ENCODE data around the gene ATG7.
"Not testable (repeated sequence)": the region's sequence is repeated elsewhere in the genome, so short reads cannot be mapped to it uniquely, and the experiment has no call there.

The ATG7 gene

DNA sequence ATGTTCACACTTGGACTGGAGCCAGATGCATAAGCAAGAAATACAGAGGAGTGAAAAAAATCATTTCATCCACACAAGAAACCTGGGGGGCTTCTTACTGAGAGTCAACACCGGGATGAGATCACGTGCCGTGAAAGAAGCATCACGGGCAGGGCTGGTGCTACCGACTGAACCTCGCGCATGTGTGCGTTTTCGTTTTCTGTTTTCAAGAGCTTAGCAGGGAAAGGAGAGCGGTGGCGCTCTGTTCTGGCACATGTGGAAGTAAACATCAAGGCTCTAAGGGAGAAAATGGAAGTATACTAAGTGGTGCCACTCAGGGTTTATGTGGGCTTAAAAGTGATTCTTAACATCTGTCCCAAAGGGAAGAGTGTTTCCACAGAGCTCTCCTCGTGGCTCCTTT is 315.6 kb downstream of the ATG7 start:
- no peak for DNase-seq (ENCODE audit: low read depth, low spot score)

DNA sequence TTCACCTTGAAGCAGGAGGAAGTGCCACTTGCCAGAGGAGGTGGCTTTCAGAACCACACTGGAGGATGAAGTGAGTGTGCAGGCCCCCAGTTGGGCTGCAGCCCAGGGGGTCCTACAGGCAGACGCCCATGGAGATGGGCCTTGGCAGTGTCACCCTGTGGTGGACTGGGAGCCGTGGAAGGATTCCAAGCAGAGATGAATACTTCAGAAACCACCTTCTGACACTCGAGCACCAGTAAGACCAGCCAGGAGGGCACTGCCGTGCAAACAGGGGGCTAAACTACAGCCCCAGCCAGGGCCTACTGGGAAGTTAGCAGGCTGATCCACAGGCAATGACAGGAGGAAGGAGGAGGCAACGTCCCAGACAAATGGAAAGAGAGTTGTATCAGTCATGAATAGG is 316.1 kb downstream of the ATG7 start:
- no peak for DNase-seq (ENCODE audit: low read depth, low spot score)

DNA sequence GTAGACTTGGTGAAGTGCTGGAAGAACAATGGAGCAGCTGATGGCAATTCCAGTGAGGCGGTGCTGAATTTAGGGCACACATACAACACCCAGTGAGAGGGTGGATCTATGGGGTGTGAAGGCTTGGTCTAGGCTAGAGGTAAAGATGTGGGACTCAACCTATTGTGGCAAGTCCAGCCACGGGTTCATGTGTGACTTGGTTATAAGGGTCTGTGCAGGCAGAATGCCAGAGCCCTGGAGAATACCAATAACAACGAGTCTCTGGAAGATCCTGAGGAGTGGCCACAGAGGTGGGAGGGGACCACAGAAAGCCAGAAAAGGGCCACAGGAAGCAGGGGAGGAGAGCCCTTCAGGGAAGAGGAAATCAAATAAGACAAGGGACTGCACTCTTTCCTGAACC is 316.6 kb downstream of the ATG7 start:
- DNase-seq (ENCODE audit: low read depth, low spot score) = no peak

DNA sequence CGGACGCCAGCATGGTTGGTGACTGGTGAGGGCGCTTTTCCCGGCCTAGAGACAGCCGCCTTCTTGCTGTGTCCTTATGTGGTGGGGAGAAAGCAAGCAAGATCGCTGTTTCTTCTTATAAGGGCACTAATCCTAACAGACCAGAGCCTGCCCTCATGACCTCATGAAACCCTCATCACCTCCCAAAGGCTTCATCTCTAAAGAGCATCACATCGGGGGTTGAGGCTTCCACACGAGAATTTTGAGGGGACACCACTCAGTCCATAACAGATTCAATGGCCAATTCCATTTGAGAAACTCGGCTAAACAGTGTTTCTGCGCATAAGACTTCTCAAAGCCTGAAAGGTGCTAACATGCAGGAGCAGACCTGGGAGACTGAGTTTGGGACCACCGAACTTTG is 317.5 kb downstream of the ATG7 start:
- no peak for DNase-seq (ENCODE audit: low read depth, low spot score)

DNA sequence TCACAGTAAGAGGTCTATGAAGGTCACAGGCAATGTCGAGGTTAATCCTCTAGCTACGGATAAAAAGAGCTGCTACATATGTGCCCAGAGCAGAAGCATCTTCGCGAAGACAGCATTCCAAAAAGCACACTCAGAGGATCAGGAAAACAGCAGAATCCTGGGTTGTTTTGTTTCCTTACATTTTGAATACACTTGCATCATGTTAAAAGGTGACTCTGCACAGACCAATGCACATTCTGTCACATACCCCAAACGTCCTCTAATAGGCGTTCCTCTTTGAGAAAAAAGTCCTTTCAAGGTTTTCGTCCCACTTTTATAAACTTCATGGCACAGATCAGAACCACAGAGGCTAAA is 318.8 kb downstream of the ATG7 start:
- no peak for DNase-seq (ENCODE audit: low read depth, low spot score)

DNA sequence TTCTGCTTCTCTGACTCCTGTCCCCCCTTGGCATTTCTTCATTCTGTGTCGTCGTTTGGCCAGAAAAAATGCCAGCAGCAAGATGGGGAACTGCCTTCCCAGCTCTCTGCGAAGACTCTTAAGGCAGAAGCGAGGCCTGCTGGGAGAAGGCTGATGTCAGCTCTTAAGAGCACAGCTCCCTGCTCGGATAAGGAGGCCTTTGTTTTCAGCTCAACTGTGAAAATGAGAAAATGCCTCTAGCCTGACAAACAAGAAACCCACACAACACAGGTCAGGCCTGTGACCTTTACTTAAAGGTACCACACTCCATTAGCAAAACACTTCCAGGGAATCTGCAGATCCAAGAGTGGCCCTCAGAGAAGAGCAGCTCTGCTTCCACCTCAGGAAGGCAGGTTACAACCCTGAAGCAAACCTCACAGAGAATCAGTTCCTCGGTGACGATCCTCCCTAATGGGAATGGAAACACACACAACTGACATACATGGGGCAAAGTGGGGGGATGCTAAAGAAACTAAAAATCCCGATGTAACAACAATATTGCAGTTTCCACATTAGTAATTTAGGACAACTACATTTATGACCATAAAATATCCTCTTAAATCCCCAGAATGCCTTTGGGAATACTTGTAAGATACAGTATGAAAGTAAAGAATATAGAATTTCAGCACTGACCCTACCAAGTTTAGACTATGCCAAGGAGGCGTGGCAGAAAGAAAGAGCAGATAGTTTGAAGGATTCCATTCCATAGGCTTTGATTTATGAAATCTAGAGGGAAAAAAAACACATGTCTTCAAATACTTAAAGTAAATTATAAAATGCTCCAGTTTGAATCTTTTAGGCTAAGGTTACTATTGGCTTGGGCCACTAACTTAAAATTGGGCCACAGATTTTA is 319.4 kb downstream of the ATG7 start:
- peak; percentile 93 for DNase-seq (ENCODE audit: low read depth, low spot score)

DNA sequence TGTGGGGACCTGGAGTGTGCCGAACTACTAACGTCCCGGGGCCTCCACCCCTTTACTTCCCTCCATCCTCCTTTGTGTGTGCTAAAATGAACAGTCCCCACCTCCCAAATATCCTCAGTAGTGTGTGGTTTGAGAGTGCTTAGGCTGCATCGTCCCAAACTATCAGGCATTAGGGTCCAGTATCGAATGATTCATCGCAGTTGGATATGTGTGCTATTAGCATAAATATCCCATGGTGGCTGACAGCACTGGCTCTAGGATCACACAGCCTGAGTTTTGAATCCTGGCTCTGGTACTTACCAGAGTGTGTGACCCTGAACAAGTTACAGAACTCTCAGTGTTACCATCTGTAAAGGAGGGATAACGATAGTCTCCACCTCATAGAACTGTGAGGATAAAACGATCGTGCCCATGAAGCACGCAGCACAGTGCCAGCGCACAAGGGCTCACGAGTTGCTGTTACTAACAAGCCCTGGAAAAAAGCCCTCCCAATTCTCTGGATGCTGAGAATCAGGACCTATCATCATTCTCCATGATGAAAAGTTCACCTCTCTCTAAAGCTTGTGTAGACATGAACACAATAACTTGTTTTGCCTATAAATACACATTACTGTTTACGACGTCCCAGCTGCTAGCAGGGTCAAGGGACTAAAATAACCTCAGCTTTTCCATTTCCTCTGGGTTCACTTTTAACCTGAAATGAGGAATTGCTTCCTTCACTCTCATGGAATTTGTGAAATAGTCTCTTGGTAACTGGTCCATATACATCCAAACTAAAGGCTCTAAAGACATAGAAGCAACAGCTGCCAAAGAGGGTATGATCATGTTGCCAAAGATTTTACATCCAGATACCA is 320.5 kb downstream of the ATG7 start:
- DNase-seq (ENCODE audit: low read depth, low spot score) = no peak

DNA sequence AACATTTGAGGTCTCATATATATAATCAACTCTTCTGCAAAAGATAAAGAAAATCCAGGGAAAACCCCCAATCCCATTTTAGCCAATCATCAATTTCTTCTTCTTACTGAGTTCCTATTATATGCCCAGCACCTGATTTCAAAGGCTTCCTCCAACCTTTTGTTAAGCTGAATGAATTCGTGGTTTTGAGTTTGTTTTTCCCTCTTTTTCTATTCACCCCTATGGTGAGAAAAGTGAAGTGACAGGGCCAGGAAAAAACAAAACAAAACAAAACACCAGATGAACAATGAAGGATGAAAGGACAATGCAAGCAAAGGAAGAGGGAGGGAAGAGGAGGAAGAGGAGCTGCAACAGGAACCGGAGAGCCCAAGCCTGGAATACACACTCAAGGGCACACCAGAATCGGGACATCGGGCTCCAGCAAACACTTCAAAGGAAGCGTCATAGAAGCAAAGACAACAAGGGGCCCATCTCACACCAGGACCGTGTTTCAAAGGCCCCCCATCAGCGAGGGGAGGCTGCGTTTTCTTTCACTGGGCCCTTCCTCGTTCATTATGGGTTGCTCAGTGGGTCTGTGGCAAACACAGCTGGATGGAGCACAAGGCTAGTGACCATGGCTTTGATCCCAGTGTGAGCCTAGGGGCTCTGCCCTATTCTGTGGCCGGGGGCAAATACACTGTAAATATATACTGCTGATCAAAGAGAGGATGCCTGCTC is 321.3 kb downstream of the ATG7 start:
- peak; percentile 54 for DNase-seq (ENCODE audit: low read depth, low spot score)

DNA sequence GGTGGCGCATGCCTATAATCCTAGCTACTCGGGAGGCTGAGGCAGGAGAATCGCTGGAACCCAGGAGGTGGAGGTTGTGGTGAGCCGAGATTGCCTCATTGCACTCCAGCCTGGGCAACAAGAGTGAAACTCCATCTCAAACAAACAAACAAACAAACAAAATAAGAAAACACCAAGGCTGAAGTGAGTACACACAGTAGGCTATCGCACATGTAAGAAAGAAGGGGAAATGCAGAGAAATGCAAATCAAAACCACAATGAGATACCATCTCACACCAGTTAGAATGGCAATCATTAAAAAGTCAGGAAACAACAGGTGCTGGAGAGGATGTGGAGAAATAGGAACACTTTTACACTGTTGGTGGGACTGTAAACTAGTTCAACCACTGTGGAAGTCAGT is 322.8 kb downstream of the ATG7 start:
- DNase-seq (ENCODE audit: low read depth, low spot score) = not testable (repeated sequence)

DNA sequence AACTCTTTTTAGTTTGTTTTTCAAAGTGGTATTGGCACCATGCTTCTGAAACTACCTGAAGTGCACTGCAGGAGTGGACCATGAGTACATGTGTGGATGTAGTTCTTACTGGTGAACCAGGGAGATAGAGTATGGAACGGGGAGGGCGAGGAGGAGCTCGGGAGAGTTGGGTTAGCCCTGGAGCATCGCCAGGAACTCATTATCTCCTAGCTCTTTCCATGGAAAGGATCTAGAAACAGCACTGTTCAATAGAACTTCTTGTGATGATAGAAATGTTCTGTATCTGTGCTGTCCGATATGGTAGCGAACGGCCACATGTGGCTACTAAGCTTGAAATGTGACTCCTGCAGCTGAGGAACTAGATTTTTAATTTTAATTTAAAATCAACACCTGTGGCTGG is 324.2 kb downstream of the ATG7 start:
- DNase-seq (ENCODE audit: low read depth, low spot score) = no peak

DNA sequence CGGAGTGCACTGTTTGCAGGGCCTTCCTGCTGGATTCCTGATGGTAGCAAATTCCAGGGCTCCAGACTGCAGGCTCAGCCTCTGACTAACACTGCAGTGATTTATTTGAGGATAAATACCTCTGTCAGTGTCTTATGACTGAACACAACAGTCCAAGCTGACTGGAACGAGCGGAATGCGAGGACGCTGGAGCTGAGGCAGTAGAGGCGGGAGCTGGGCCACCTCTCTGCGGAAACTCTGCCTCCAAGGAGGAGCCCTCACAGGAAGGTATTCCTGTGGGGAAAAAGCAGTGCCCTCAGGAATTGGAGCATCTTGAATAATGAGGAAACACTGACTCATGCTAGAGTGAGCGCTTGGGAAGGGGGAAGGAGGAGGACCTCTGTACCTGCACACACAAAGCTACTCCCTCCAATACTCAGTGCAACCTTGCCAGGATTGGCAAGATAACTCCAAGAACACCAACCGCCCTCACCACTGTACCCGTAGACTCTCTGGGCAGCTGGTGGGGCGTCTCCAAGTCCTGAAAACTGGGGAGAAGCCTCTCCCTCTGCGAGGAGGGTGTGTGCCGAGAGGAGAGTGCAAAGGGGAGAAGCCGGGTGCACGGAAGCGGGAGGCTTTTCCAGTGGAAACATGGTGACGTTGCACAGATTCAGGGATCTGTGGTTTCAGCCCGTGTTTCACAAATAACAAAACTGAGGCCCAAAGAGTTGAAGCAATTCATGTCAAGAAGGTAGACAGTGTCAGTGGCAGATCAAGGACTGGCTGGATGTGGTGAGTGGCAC is 328.5 kb downstream of the ATG7 start:
- DNase-seq (ENCODE audit: low read depth, low spot score) = peak; percentile 98

DNA sequence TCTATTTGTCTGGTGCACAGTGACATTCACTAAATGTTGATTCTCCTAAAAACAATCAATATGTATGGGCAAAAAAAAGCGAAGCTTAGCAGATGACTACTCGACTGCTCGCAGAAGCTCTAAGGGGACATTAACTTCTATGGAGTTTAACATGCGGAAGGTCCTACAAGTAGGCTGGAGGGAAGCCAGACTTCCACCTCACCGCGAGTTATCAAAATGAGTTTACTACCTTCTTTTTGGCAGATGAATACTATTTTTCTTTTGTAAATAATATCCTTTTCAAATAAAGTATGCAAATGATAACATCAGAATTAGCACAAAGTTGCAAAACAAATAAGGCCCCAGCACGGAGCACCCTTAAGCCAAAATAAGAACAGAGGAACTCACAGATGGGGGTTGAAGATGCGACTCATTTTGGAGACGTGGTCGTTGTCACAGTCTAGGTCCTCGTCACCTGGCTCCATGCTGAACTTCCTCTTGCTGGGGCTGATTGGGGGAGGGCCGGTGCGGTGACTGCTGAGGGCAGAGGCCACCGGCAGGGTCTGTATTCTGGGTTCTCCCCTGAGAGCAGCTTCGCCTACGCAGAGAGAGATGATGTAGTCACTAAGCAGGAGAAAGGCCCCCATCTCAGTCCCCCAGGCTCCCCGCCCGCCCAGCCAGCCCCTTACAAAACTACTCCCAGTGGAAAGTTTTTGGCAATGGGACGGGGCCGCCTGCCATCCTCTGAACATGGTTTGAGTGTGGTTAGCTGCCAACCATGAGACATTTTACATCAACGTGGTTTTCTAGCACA is 329.4 kb downstream of the ATG7 start:
- DNase-seq (ENCODE audit: low read depth, low spot score) = peak; percentile 74

DNA sequence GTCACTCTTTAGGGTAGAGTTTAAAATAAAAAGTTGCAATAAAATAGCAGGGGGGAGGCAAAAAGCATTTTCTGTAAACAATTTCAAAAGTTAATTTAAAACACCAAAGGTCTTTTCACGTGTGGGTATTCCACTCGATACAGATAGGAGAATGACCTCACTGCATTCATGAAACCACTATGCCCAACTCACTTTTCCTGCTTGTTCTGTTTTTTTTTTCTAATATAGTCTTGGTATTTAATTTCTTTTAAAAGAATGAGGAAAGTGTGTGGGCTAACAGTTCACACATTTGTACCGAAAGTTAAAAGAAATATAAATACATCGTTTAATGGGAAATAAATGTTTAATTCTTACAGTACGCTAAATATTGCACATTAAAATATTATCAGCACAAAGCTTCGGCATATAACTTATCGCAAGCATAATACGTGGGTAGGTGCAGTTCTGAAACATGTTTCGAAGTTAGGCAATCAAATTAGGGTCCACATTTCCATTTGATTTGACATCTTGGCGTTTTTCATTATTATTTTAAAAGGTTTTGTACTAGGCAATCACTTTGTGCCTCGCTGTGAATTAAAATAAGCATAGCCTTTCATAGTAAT is 330.1 kb downstream of the ATG7 start:
- DNase-seq (ENCODE audit: low read depth, low spot score) = no peak

DNA sequence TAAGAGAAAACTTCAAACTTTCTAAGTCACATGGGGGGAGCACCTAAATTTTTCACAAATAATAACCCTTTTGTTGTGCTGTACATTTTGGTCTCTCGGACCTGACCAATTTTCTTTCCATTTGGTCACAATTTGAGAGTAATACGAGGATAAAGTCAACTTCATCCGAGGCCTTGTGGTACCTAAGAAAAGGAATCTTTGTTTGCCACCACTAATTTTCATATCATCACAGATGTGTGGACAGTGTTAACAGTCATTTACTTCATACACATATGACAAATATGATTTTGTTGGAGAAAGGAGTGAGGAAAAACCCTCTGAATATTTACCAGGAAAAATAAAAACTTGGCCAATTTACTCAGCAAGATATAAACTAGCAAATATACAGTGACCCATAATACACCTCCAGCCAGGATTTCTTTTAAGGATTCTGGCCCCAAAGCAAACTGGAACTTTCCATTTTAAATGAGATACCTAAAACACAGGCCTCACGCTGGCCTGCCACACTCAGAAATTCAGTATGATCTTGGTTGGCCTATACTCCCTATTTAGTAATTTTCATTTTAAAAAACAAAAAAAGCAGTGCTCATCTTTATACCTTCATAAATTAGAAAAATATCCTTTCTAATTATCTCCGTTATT is 330.8 kb downstream of the ATG7 start:
- DNase-seq (ENCODE audit: low read depth, low spot score) = no peak

DNA sequence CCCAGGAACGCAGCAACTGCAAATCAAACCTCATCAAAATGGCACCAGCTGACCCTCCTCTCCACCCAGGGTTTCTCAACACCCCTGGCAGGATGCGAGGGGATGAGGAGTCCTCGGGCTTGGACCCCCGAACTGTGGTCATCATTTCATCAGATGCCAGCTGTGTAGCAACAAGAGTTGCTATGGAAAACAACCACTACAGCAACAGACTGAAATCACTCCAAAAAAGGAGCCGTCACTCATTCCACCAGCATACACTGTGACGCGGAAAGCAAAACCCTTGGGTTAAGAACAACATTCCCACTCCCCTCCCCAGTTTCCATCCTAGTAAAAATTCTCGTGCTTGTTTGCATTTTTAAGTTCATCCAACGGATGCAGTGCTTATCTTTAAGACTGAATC is 331.4 kb downstream of the ATG7 start:
- DNase-seq (ENCODE audit: low read depth, low spot score) = peak; percentile 44

DNA sequence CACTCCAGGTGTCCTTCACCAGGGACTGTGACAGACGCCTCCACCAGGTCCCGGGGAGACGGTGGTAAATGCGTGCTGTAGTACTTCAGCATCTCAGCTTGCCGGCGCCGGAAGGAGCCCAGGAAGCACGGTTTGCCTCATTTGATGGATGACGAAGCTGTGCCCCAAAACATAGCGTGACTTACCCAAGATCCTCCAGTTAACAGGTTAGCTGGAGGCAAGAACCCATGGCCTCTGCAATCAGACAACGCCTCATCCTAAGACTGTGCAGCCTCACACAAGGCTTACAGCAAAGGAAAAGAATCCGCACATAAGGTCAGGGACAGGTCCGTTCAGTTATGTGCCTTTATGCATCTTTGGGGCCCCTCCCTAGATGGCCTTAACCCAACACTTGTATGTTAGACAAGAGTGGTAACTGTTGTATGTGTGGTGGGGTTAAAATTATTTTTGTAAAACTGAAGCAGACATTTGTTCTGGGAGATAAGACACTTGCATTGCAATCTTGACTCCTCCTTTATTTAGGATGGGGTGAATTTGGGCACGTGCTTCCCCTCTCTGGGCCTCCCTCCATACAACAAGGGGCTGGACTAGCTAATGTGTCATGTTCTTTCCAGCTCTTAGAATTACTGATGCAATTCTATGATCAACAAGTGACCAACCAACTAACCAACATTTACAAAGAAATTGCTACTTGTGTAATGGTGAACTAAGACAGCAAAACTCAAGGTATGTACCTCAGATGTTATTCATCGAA is 332.1 kb downstream of the ATG7 start:
- no peak for DNase-seq (ENCODE audit: low read depth, low spot score)

DNA sequence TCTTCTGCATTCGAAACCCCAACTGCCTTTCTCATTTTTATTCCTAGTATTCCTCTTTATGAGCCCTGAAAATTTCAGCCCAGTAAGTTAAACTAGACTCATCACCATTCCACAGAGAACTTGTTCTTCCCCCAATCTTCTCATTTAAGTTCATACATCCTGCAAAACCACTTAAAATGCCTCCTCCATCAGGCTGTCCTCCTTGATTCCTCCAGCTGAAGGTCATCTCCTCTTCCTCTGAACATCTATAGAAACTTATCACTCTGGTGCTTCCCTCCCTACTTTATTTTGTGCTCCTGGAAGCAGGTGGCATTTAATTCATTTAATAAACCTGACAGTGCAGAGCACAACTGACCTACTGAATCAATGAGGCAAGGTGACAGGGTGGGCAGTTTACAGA is 333.2 kb downstream of the ATG7 start:
- no peak for DNase-seq (ENCODE audit: low read depth, low spot score)

DNA sequence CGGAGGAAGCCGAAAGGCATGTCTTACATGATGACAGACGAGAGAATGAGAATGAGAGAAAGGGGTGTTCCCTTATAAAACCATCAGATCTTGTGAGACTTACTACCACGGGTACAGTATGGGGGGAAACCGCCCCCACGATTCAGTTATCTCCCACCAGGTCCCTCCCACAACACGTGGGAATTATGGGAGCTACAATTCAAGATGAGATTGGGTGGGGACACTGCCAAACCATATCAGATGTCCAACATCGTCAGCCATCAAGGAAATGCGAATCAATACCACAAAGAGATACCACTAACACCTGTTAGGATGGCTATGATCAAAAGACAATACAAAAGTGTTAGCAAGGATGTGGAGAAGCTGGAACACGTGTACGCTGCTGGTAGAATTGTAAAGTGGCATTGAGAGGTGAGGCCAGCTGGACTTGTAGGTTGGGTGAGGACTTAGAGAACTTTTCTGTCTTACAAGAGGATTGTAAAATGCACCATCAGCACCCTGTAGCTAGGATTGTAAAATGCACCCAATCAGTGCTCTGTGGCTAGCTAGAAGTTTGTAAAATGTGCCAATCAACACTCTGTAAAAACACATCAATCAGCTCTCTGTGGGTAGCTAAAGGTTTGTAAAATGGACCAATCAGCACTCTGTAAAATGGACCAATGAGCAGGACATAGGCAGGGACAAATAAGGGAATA is 334.0 kb downstream of the ATG7 start:
- DNase-seq (ENCODE audit: low read depth, low spot score) = no peak
